K562 (cell line): ENCODE measurements around the gene ALOXE3. TPM values are rescaled to one million over a fixed set of nuclear protein-coding genes. Genes with fewer than 3 reads are reported as not detected.

Source experiments
- BCL6 ChIP-seq: fragments of 250-450 bp; sonication (Bioruptor Pico); IDR thresholded peaks from 2 replicates; pipeline ENCODE4 v1.4.0; 2020
- C11orf30 ChIP-seq: fragments of 450-650 bp; IDR thresholded peaks from 2 replicates; pipeline ENCODE4 v1.6.1; 2016; ENCODE audit warnings: low read depth, mild to moderate bottlenecking
- GATAD2A ChIP-seq: fragments of 450-650 bp; IDR thresholded peaks from 2 replicates; pipeline ENCODE4 v1.6.1; 2017
- MAZ ChIP-seq, 2 experiments: fragments of 450-650 bp in 1 of 2; sonication (generic) in 1 of 2; formaldehyde crosslinking; IDR thresholded peaks in 1 of 2; conservative IDR thresholded peaks in 1 of 2; 2 replicates each; pipeline versions ENCODE4 v1.4.0 to v1.5.0; 2020; ENCODE audit warnings: mild to moderate bottlenecking in 1 of 2, missing genetic modification reagents in 1 of 2
- NFATC3 ChIP-seq: fragments of 450-650 bp; IDR thresholded peaks from 2 replicates; pipeline ENCODE4 v1.6.1; 2017; ENCODE audit warnings: mild to moderate bottlenecking
- NONO ChIP-seq, 2 experiments: fragments of 200-400 bp in 1 of 2; fragments of 450-650 bp in 1 of 2; formaldehyde crosslinking in 1 of 2; IDR thresholded peaks; 2 replicates each; pipeline ENCODE4 v1.6.1; 2017; ENCODE audit warnings: low read depth in 2 of 2, mild to moderate bottlenecking in 2 of 2, moderate library complexity in 2 of 2, low read length in 1 of 2
- RBFOX2 ChIP-seq: fragments of 200-400 bp; formaldehyde crosslinking; IDR thresholded peaks from 2 replicates; pipeline ENCODE4 v1.6.1; 2017; ENCODE audit warnings: low read depth, mild to moderate bottlenecking, low read length, moderate library complexity
- TRIM24 ChIP-seq, 2 experiments: fragments of 450-650 bp; IDR thresholded peaks; 2 replicates each; pipeline ENCODE4 v1.6.1; 2016
- XRCC4 ChIP-seq: IDR thresholded peaks from one replicate; pipeline ENCODE4 v1.6.1; 2011; ENCODE audit not compliant: insufficient read depth, insufficient read length; ENCODE audit errors: extremely low read depth
- ZC3H8 ChIP-seq: fragments of 450-650 bp; IDR thresholded peaks from 2 replicates; pipeline ENCODE4 v1.6.1; 2017
- ZKSCAN8 ChIP-seq: fragments of 200-800 bp; sonication (Bioruptor generic); IDR thresholded peaks from 2 replicates; pipeline ENCODE4 v1.6.1; 2016; ENCODE audit warnings: missing genetic modification characterization, missing compliant biosample characterization
- ZNF407 ChIP-seq: fragments of 450-650 bp; IDR thresholded peaks from 2 replicates; pipeline ENCODE4 v1.6.1; 2016; ENCODE audit warnings: low read depth
- polyA plus RNA-seq, 8 experiments: library from polyadenylated mRNA; depleted of rRNA in 4 of 8; stranded (reverse) in 5 of 8; unstranded in 3 of 8; fragments of >200 nt; fragmentation: Nextera tagmentation in 2 of 8; fragmentation: Illumina TruSeq in 1 of 8; extraction: Ambion mirVana in 2 of 8; extraction: Trizol in 1 of 8; gene quantifications; 2 replicates each; pipeline versions ENCODE4 v1.2.1 to v1.2.3, GENCODE V29; 2011 to 2014; ENCODE audit warnings: inconsistent platforms in 1 of 8, missing spikeins in 1 of 8
- total RNA-seq, 7 experiments: library from RNA; depleted of rRNA in 6 of 7; stranded (reverse); fragments of >200 nt in 6 of 7; fragmentation: Illumina TruSeq in 2 of 7; extraction: Trizol in 2 of 7; gene quantifications; 2 replicates each; pipeline versions ENCODE4 v1.2.1 to v1.2.3, GENCODE V29; 2011 to 2021; ENCODE audit warnings: low replicate concordance in 1 of 7
- TF ChIP-seq, protein P1 (sequence below): fragments of 250-450 bp; sonication (Bioruptor Pico); IDR thresholded peaks from 2 replicates; pipeline ENCODE4 v1.5.0; 2021

ALOXE3 gene
- total and polyA plus RNA-seq, 9 of the 15 experiments (the other 6 are each of a cell fraction or from before 2014, with no cell fraction given) = 0.04 TPM; not detected in 8

- TF ChIP-seq ZNF407 (0 out of 2 replicates have a peak, but pooled peaks have one; percentile 39), C11orf30 (no peak), BCL6 (CRISPR knock-in tag) (no peak), RBFOX2 (peak; percentile 76), NONO (IDR thresholded peaks at IDR 0.05; ENCODE audit: low read depth in 2 of 2, low read length in 1 of 2) (no peak), ZKSCAN8 (CRISPR knock-in tag) (no peak), XRCC4 (no peak), TRIM24 (IDR thresholded peaks at IDR 0.05) (peak in 1 of 2 experiments; percentile 54; a peak in 1 of 4 replicates), MAZ (CRISPR knock-in tag; conservative IDR thresholded peaks at IDR 0.05 in 1 of 2, IDR thresholded peaks at IDR 0.05 in 1 of 2) (peak in 1 of 2 experiments; percentile 52; a peak in 2 of 4 replicates), GATAD2A (no peak), ZC3H8 (no peak), NFATC3 (no peak)
- TF ChIP-seq, protein P1, sequence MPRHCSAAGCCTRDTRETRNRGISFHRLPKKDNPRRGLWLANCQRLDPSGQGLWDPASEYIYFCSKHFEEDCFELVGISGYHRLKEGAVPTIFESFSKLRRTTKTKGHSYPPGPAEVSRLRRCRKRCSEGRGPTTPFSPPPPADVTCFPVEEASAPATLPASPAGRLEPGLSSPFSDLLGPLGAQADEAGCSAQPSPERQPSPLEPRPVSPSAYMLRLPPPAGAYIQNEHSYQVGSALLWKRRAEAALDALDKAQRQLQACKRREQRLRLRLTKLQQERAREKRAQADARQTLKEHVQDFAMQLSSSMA (CRISPR knock-in tag) = no peak
These were observed 20.5 kb upstream of the ALOXE3 start (continued) for GRCh38 chr17:8138672-8139371.
